Measurements from ENCODE around the gene RASAL1.

Gene RASAL1

DNA sequence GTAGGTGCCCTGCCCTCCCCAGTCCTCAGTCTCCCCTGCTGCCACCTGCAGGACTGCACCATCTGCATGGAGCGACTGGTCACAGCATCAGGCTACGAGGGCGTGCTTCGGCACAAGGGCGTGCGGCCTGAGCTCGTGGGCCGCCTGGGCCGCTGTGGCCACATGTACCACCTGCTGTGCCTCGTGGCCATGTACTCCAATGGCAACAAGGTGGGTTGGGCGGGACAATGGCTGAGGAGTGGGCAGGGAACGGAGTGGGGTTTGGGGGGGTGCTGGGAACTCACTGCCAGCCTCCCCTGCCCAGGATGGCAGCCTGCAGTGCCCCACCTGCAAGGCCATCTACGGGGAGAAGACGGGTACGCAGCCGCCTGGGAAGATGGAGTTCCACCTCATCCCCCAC is 40.8 kb downstream of the RASAL1 start:
- DNase-seq = no peak

- no peak for DNase-seq
These were observed 42.0 kb downstream of the RASAL1 start for GRCh38 chr12:113093409-113094101.

DNA sequence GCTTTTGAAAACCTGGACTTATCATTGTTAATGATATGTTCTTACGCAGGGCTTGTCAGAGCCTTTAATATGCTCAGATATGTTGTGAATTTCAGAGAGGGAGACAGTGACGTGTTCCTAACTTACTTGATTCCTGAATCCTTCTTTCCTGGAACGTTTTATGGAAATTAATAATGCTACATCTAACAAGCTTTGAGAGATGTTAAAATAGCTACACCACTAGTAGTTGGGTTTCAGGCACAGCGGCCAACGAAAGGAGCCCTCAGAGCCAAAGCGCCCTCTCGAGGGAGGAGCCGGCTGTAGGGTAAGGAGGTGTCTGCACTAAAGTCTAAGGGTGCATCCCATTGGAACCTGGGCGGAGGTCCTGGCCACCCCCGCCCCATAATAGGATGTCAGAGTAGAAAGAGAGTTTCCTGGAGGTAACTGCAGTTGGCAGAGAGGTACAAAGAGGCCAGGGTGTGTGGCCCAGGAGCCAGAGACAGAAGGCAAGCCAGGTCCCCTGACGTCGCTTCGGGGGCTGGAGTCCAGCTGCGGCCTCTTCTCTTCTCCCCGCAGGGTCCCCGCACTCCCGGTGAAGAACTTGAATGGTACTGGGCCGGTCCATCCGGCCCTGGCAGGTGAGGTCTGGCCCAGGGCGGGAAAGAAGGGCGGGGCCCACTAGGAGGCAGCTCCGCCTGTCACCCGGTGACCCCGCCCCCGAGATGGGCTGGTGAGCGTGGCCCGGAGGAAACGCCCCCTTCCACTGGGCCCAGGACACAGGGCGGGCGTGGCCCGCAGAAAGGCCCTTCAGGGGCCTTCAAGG is 42.8 kb downstream of the RASAL1 start:
- DNase-seq = no peak

DNA sequence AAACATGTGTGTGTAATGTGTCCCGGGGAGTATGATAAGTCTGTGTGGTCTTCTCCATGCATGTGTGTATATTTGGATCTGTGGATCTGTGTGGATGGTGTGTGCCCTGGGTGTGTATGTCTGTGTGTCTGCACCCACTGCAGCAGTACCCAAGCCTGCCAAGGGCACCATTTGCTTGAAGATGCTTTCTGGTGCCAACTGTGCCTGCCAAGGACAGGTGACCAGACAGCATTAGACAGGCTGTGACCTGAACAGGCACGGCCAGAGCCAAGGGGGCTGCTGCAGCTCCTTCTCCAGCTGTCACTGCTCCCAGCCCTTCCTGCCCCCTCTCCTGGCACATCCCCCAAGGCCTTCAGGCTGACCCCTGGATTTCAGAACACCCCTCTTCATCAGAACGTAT is 44.1 kb downstream of the RASAL1 start:
- DNase-seq = no peak

GRCh38 chr12:113090740-113091139 is 44.8 kb downstream of the RASAL1 start:
- no peak for DNase-seq

- DNase-seq = no peak
These were observed 45.7 kb downstream of the RASAL1 start for GRCh38 chr12:113089839-113090238.

GRCh38 chr12:113088971-113089756 is 46.4 kb downstream of the RASAL1 start:
- no peak for DNase-seq

GRCh38 chr12:113088037-113088436 is 47.5 kb downstream of the RASAL1 start:
- no peak for DNase-seq

DNA sequence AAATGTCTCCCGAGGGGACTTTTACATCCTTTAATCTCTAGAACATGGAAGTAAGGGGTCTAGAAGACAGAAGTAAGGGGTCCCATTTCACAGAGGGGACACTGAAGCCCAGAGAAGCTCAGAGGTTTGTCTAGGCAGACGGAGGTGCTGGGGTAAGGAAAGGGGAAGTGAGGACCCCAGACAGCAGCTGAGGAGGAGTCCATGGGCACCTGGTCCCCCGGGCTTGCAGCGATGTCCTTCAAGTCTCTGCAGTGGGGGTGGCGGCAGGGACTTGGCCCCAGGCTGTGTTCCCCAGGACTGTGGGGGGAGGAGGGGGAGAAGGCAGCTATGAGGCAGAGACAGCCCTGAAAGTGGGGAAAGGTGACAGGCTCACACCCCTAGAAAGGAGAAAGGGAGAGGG is 48.4 kb downstream of the RASAL1 start:
- no peak for DNase-seq

GRCh38 chr12:113086249-113087164 is 49.1 kb downstream of the RASAL1 start:
- DNase-seq = no peak

DNA sequence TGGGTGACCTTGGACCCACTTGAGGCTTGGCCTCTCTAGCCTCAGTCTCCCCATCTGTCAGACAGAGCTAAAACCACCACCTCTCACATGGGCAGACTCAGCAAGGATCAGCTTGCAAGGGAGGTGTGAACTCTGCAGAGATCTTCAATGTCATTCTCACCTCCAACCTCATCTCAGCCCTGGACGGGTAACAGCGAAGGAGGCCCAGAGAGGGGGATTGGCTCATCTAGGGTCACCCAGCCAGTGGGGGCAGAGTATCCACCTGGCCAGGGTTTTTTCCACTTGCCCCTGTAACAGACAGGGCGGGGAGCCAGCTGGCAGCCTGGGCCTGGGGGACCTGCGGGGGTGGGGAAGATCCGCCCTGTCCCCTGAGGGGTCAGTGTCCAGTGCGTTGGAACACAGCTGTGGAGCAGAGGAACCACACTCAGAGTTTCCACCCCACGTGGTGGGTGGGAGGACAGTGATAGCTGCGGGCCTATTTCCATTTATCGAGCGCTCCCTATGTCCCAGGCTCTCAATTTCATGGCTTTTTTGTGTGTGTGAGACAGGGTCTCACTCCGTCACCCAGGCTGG is 51.6 kb downstream of the RASAL1 start:
- DNase-seq = no peak

GRCh38 chr12:113082486-113083148 is 52.9 kb downstream of the RASAL1 start:
- no peak for DNase-seq

- DNase-seq = no peak
These were observed 53.7 kb downstream of the RASAL1 start for GRCh38 chr12:113081873-113082272.

DNA sequence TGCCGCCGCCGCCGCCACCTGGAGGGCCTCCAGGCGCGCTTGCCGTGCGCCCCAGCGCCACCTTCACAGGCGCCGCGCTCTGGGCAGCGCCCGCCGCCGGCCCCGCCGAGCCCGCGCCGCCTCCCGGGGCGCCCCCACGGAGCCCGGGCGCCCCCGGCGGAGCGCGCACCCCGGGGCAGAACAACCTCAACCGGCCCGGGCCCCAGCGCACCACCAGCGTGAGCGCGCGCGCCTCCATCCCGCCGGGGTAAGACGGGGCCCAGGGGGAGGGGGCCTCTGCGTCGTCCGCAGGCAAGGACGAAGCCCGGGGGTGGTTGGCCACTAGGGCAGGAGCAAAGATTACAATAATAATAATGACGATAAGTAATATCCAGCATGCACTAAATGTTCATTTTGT is 57.7 kb downstream of the RASAL1 start:
- no peak for DNase-seq

DNA sequence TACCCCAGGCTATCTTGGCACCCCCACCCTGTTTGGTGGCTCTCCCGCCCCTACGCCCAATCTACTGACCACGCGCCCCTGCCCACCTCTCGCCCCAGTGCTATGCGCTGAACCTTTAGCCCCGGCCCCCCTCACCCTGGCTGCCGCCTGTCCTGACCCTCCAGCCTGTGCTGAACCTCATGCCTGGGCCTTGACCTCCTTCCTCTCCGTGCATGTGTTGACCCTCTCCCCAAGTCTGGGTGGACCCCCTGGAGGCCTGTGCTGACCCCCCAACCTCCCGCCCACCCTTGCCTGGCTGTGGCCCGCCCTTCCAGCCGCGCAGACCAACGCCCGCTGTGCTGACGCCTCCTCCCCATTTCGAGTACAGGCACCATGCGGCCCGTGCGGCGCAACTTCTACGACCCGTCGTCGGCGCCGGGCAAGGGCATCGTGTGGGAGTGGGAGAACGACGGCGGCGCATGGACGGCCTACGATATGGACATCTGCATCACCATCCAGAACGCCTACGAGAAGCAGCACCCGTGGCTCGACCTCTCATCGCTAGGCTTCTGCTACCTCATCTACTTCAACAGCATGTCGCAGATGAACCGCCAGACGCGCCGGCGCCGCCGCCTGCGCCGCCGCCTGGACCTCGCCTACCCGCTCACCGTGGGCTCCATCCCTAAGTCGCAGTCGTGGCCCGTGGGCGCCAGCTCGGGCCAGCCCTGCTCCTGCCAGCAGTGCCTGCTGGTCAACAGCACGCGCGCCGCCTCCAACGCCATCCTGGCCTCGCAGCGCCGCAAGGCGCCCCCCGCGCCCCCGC is 58.3 kb downstream of the RASAL1 start:
- DNase-seq = no peak

- no peak for DNase-seq
These were observed 60.4 kb downstream of the RASAL1 start for GRCh38 chr12:113075137-113075683.

GRCh38 chr12:113073586-113073985 is 62.0 kb downstream of the RASAL1 start:
- no peak for DNase-seq

DNA sequence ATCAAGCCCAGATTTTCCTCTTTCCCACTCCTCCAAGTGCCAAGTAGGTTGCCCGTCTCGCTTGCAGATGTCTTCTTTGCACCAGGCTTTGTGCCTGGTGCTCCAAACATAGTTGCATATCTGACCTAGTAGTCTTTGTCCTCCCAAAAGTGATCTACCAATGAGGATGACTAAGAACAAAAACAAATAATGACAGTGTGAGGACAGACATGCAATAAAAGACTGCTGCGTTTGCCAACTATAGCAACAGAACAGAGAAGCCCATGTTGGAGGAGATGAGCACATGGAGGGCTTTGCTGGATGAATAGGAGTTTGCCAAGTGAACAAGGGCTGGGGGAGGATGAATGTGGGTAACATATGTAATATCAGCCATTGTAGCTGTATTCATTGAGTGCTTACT is 63.4 kb downstream of the RASAL1 start:
- DNase-seq = no peak

DNA sequence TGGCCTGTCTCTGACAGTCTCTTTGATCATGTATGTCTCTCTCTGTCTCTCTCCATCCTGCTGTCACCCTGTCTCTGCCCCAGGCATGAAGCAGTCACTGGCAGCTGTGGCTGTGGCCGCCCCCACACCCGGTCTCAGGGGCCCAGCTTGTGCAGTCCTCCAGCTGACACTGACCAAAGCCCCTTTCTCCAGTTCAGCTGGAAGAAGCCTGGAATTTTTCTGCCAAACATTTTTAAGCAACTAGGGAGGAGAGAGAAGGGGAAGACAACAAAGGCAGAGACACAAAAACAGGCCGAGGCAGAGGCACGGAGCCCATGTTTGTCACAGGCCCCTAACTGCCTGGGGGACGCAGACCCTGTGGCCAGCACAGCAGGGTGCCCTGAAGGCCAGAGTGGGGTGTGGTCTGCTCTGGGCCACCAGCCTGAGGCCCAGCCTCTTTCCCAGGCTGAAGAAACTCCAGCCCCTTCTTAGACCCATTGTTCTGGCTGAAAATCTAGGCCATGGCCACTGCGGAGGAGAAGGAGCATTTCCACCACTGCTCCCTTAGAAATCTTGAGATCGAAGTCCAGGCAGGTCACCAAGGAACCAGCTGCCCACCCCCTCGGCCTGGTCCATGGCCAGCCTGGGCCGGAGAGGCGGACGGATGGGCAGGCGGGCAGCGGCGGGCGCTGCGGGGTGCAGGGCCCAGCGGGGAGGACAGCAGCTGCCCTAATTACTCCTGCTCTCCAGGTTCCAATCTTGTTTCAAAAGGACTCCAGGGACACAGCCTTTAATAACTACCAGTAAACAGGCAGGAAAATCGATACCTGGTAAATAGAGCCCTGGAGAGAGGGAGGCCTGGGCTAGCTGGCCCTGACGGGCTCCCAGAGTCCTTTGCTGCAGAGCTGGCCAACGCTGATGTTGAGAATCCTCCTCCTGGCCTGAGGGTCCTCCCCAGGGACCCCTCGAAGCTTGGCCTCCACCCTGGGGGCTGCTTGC is 64.1 kb downstream of the RASAL1 start:
- peak; percentile 74 for DNase-seq

Data from midbrain (tissue), 1 donor.